Heart left ventricle (tissue), 13 donors: ENCODE data around the gene RNF217.

Experiments
- POLR2A ChIP-seq, 2 donors: fragments of 450-650 bp; IDR thresholded peaks; one replicate each; pipeline ENCODE4 v1.6.1; 2017; ENCODE audit warnings: antibody characterized with exemption in 2 of 2, mild to moderate bottlenecking in 2 of 2, moderate library complexity in 2 of 2
- TF ChIP-seq, protein P1 (sequence below), 12 donors: fragments of 200-600 bp; sonication (generic) in 4 of 12; IDR thresholded peaks; one replicate each; pipeline versions ENCODE4 v1.5.0 to v1.8.0; 2018 to 2022; ENCODE audit warnings: antibody characterized with exemption in 12 of 12, mild to moderate bottlenecking in 5 of 12
- donor health status: ischemic (EF 13 %, LVEDD 7.1; RV severe dilation, severe dysfunction).
- donor health status: DM: no; HTN: yes; CAD: no.
- donor health status: DM: no; HTN: no; CAD: no.
- donor health status: ischemic (EF 25% LVEDD 6.9; RV normal size, moderate dysfunction).
- donor health status: ischemic (EF 25% LVEDD 5.7; RV mildly dilated, moderate dysfunction).
- donor health status: ischemic (EF 35%, LVEDD 5.7; RV mildly dilated, moderate dysfunction).
- donor health status: nonischemic (EF 11% LVEDD 7.7; RV severe dilation, severe dysfunction).
- donor health status: DM: yes; HTN: yes; CAD: no.
- donor health status: PGD.
- donor health status: ischemic (EF 29% LVEDD 5.4; RV normal size, mild dysfunction).
- donor health status: nonischemic (EF 23%, LVEDD 6.1; RV moderate dilation, normal function).

- TF ChIP-seq, protein P1, sequence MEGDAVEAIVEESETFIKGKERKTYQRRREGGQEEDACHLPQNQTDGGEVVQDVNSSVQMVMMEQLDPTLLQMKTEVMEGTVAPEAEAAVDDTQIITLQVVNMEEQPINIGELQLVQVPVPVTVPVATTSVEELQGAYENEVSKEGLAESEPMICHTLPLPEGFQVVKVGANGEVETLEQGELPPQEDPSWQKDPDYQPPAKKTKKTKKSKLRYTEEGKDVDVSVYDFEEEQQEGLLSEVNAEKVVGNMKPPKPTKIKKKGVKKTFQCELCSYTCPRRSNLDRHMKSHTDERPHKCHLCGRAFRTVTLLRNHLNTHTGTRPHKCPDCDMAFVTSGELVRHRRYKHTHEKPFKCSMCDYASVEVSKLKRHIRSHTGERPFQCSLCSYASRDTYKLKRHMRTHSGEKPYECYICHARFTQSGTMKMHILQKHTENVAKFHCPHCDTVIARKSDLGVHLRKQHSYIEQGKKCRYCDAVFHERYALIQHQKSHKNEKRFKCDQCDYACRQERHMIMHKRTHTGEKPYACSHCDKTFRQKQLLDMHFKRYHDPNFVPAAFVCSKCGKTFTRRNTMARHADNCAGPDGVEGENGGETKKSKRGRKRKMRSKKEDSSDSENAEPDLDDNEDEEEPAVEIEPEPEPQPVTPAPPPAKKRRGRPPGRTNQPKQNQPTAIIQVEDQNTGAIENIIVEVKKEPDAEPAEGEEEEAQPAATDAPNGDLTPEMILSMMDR (IDR thresholded peaks at IDR 0.05): no peak
- TF ChIP-seq POLR2A (IDR thresholded peaks at IDR 0.05): no peak
These were observed 92.1 kb downstream of the RNF217 start for GRCh38 chr6:125054331-125054730.
